Neural progenitor cell (in vitro differentiated cells): ENCODE data around the gene SCT.

Experiments used
- CTCF ChIP-seq: fragments of 200-600 bp; sonication (generic); IDR thresholded peaks from 2 replicates; pipeline ENCODE4 v1.5.1; 2017; ENCODE audit warnings: antibody characterized with exemption, mild to moderate bottlenecking
- EZH2 ChIP-seq: fragments of 200-600 bp; sonication (generic); IDR thresholded peaks from 2 replicates; pipeline ENCODE4 v1.6.1; 2017; ENCODE audit warnings: antibody characterized with exemption, mild to moderate bottlenecking, moderate library complexity

GRCh38 chr11:581752-582151 lies 45.2 kb downstream of the SCT start:
- TF ChIP-seq CTCF (no peak), EZH2 (no peak)
